ENCODE measurements around the gene HPCAL1.
A peak's percentile ranks its signal among the peaks of the same experiment; 100 is the strongest.

The HPCAL1 gene

GRCh38 chr2:10300328-10300920, 2.3 kb upstream of the HPCAL1 start:
- Histone ChIP-seq H3K4me1 (ENCODE audit: control insufficient read depth in 1 of 2, insufficient read depth in 2 of 2, low read length in 2 of 2) (peaks cover 29 to 34% of the 10 kb centered on the region in 2 experiments), H4K8ac (ENCODE audit: low read depth, low read length) (no peak overlapping the region), H2AFZ (ENCODE audit: insufficient read depth, low read length, poor library complexity) (no peak overlapping the region), H3K36me3 (ENCODE audit: control insufficient read depth in 1 of 2, insufficient read depth in 2 of 2, low read length in 2 of 2) (no peaks in the 10 kb centered on the region), H3K4me3 (ENCODE audit: low read depth, low read length) (no peak overlapping the region), H2BK12ac (ENCODE audit: low read length) (no peak overlapping the region), H3K27me3 (ENCODE audit: insufficient read depth, low read length) (peaks cover 20% of the 10 kb centered on the region), H3K23ac (ENCODE audit: low read length) (no peak overlapping the region), H3K4me2 (ENCODE audit: low read length) (no peak overlapping the region), H2BK120ac (ENCODE audit: insufficient read depth, low read length, poor library complexity) (no peak overlapping the region), H3K14ac (ENCODE audit: low read length) (no peak overlapping the region), H2AK5ac (ENCODE audit: low read length) (no peak overlapping the region), H3K9me3 (ENCODE audit: insufficient read depth, low read depth, low read length) (peaks cover 3% of the 10 kb centered on the region), H3K79me2 (ENCODE audit: control insufficient read depth, insufficient read depth, low read length, poor library complexity) (peaks cover 9% of the 10 kb centered on the region), H2BK5ac (ENCODE audit: low read depth, low read length, poor library complexity) (no peak overlapping the region), H3K79me1 (ENCODE audit: low read length) (peaks cover 21% of the 10 kb centered on the region), H3K27ac (ENCODE audit: low read depth, low read length) (no peak overlapping the region), H3K18ac (ENCODE audit: low read length) (no peak overlapping the region), H3K9ac (ENCODE audit: low read length) (no peak overlapping the region), H4K12ac (ENCODE audit: low read depth, low read length) (no peak overlapping the region), H3K4ac (ENCODE audit: low read depth, low read length) (no peak overlapping the region), H4K91ac (ENCODE audit: low read depth, low read length) (no peak overlapping the region)
- DNase-seq = no peak
- WGBS (ENCODE audit: extremely low coverage, insufficient coverage, insufficient read length) = no CpG with 5 or more reads among the region's 3 CpGs

GRCh38 chr2:10300997-10301940, 1.4 kb upstream of the HPCAL1 start:
- H3K79me2 ChIP-seq (ENCODE audit: control insufficient read depth, insufficient read depth, low read length, poor library complexity) = peaks cover 9% of the 10 kb centered on the region
- no peak overlapping the region for H3K4me3 ChIP-seq (ENCODE audit: low read depth, low read length)
- H3K27ac ChIP-seq (ENCODE audit: low read depth, low read length) = no peak overlapping the region
- no CpG with 5 or more reads among the region's 22 CpGs for whole genome bisulfite sequencing (ENCODE audit: extremely low coverage, insufficient coverage, insufficient read length)
- H4K12ac ChIP-seq (ENCODE audit: low read depth, low read length) = no peak overlapping the region
- H2BK12ac ChIP-seq (ENCODE audit: low read length) = peak overlapping the region; percentile 7
- peaks cover 3% of the 10 kb centered on the region for H3K9me3 ChIP-seq (ENCODE audit: insufficient read depth, low read depth, low read length)
- no peaks in the 10 kb centered on the region for H3K36me3 ChIP-seq (ENCODE audit: control insufficient read depth in 1 of 2, insufficient read depth in 2 of 2, low read length in 2 of 2)
- H3K4me1 ChIP-seq (ENCODE audit: control insufficient read depth in 1 of 2, insufficient read depth in 2 of 2, low read length in 2 of 2) = peaks cover 25 to 30% of the 10 kb centered on the region in 2 experiments
- peaks cover 21% of the 10 kb centered on the region for H3K79me1 ChIP-seq (ENCODE audit: low read length)
- no peak overlapping the region for H3K18ac ChIP-seq (ENCODE audit: low read length)
- H3K23ac ChIP-seq (ENCODE audit: low read length) = no peak overlapping the region
- no peak overlapping the region for H3K4ac ChIP-seq (ENCODE audit: low read depth, low read length)
- no peak overlapping the region for H2BK5ac ChIP-seq (ENCODE audit: low read depth, low read length, poor library complexity)
- DNase-seq = no peak
- no peak overlapping the region for H3K14ac ChIP-seq (ENCODE audit: low read length)
- H2AFZ ChIP-seq (ENCODE audit: insufficient read depth, low read length, poor library complexity) = no peak overlapping the region
- peaks cover 20% of the 10 kb centered on the region for H3K27me3 ChIP-seq (ENCODE audit: insufficient read depth, low read length)
- H3K9ac ChIP-seq (ENCODE audit: low read length) = no peak overlapping the region
- H4K91ac ChIP-seq (ENCODE audit: low read depth, low read length) = peak overlapping the region; percentile 95
- H4K8ac ChIP-seq (ENCODE audit: low read depth, low read length) = peak overlapping the region; percentile 97
- peak overlapping the region; percentile 8 for H2BK120ac ChIP-seq (ENCODE audit: insufficient read depth, low read length, poor library complexity)
- no peak overlapping the region for H2AK5ac ChIP-seq (ENCODE audit: low read length)
- no peak overlapping the region for H3K4me2 ChIP-seq (ENCODE audit: low read length)

- H2AFZ ChIP-seq (ENCODE audit: insufficient read depth, low read length, poor library complexity) = no peak overlapping the region
- peaks cover 9% of the 10 kb centered on the region for H3K79me2 ChIP-seq (ENCODE audit: control insufficient read depth, insufficient read depth, low read length, poor library complexity)
- peak overlapping the region; percentile 78 for H3K14ac ChIP-seq (ENCODE audit: low read length)
- H3K4me3 ChIP-seq (ENCODE audit: low read depth, low read length) = peak overlapping the region; percentile 62
- no peak for DNase-seq
- peak overlapping the region; percentile 65 for H2AK5ac ChIP-seq (ENCODE audit: low read length)
- H4K12ac ChIP-seq (ENCODE audit: low read depth, low read length) = peak overlapping the region; percentile 12
- peak overlapping the region; percentile 1 for H3K4ac ChIP-seq (ENCODE audit: low read depth, low read length)
- peak overlapping the region; percentile 5 for H2BK120ac ChIP-seq (ENCODE audit: insufficient read depth, low read length, poor library complexity)
- H3K9me3 ChIP-seq (ENCODE audit: insufficient read depth, low read depth, low read length) = peaks cover 3% of the 10 kb centered on the region
- peak overlapping the region; percentile 13 for H2BK5ac ChIP-seq (ENCODE audit: low read depth, low read length, poor library complexity)
- peak overlapping the region; percentile 51 for H3K9ac ChIP-seq (ENCODE audit: low read length)
- H4K8ac ChIP-seq (ENCODE audit: low read depth, low read length) = peak overlapping the region; percentile 97
- no peaks in the 10 kb centered on the region for H3K36me3 ChIP-seq (ENCODE audit: control insufficient read depth in 1 of 2, insufficient read depth in 2 of 2, low read length in 2 of 2)
- H3K27me3 ChIP-seq (ENCODE audit: insufficient read depth, low read length) = peaks cover 20% of the 10 kb centered on the region
- no CpG with 5 or more reads among the region's 29 CpGs for WGBS (ENCODE audit: extremely low coverage, insufficient coverage, insufficient read length)
- no peak overlapping the region for H3K23ac ChIP-seq (ENCODE audit: low read length)
- peak overlapping the region; percentile 95 for H4K91ac ChIP-seq (ENCODE audit: low read depth, low read length)
- peak overlapping the region; percentile 20 for H3K18ac ChIP-seq (ENCODE audit: low read length)
- peak overlapping the region; percentile 28 for H3K27ac ChIP-seq (ENCODE audit: low read depth, low read length)
- peak overlapping the region; percentile 77 for H3K4me2 ChIP-seq (ENCODE audit: low read length)
- peak overlapping the region; percentile 63 for H2BK12ac ChIP-seq (ENCODE audit: low read length)
- peaks cover 21% of the 10 kb centered on the region for H3K79me1 ChIP-seq (ENCODE audit: low read length)
- H3K4me1 ChIP-seq (ENCODE audit: control insufficient read depth in 1 of 2, insufficient read depth in 2 of 2, low read length in 2 of 2) = peaks cover 24 to 26% of the 10 kb centered on the region in 2 experiments
Observed at GRCh38 chr2:10301941-10302478, 694 bp upstream of the HPCAL1 start.

GRCh38 chr2:10303181-10303693, 533 bp downstream of the HPCAL1 start:
- Histone ChIP-seq H3K4me3 (ENCODE audit: low read depth, low read length) (peak overlapping the region; percentile 85), H2AFZ (ENCODE audit: insufficient read depth, low read length, poor library complexity) (peak overlapping the region; percentile 66), H2BK12ac (ENCODE audit: low read length) (no peak overlapping the region), H3K27ac (ENCODE audit: low read depth, low read length) (no peak overlapping the region), H3K18ac (ENCODE audit: low read length) (peak overlapping the region; percentile 57), H3K79me2 (ENCODE audit: control insufficient read depth, insufficient read depth, low read length, poor library complexity) (peaks cover 9% of the 10 kb centered on the region), H3K27me3 (ENCODE audit: insufficient read depth, low read length) (peaks cover 20% of the 10 kb centered on the region), H2AK5ac (ENCODE audit: low read length) (no peak overlapping the region), H4K12ac (ENCODE audit: low read depth, low read length) (no peak overlapping the region), H4K8ac (ENCODE audit: low read depth, low read length) (peak overlapping the region; percentile 26), H3K14ac (ENCODE audit: low read length) (peak overlapping the region; percentile 36), H3K79me1 (ENCODE audit: low read length) (peaks cover 13% of the 10 kb centered on the region), H3K23ac (ENCODE audit: low read length) (peak overlapping the region; percentile 80), H2BK120ac (ENCODE audit: insufficient read depth, low read length, poor library complexity) (no peak overlapping the region), H2BK5ac (ENCODE audit: low read depth, low read length, poor library complexity) (no peak overlapping the region), H4K91ac (ENCODE audit: low read depth, low read length) (peak overlapping the region; percentile 31), H3K4me2 (ENCODE audit: low read length) (peak overlapping the region; percentile 99), H3K36me3 (ENCODE audit: control insufficient read depth in 1 of 2, insufficient read depth in 2 of 2, low read length in 2 of 2) (no peaks in the 10 kb centered on the region), H3K9ac (ENCODE audit: low read length) (peak overlapping the region; percentile 81), H3K9me3 (ENCODE audit: insufficient read depth, low read depth, low read length) (peaks cover 3% of the 10 kb centered on the region), H3K4ac (ENCODE audit: low read depth, low read length) (peak overlapping the region; percentile 15), H3K4me1 (ENCODE audit: control insufficient read depth in 1 of 2, insufficient read depth in 2 of 2, low read length in 2 of 2) (peaks cover 15 to 17% of the 10 kb centered on the region in 2 experiments)
- no peak for DNase-seq
- no CpG with 5 or more reads among the region's 48 CpGs for WGBS (ENCODE audit: extremely low coverage, insufficient coverage, insufficient read length)
